HG03175 (cell line): ENCODE data around the gene KCND3.

Experiments
- ATAC-seq: cut with Tn5 transposase; IDR thresholded peaks from one replicate; pipeline ENCODE4 v1.9.1; 2021; ENCODE audit warnings: mild to moderate bottlenecking, moderate library complexity; ENCODE audit not compliant: unreplicated experiment

Gene KCND3

GRCh38 chr1:111784273-111784901 lies 205.1 kb downstream of the KCND3 start:
- no peak for ATAC-seq

- ATAC-seq = no peak
Observed at GRCh38 chr1:111779546-111779945, 209.9 kb downstream of the KCND3 start.

- ATAC-seq = no peak
Observed at GRCh38 chr1:111778541-111779051, 210.9 kb downstream of the KCND3 start.

- ATAC-seq = no peak
Observed at GRCh38 chr1:111778066-111778465, 211.4 kb downstream of the KCND3 start.

- no peak for ATAC-seq
Observed at GRCh38 chr1:111777301-111777700, 212.2 kb downstream of the KCND3 start.

GRCh38 chr1:111776861-111777260 lies 212.6 kb downstream of the KCND3 start:
- ATAC-seq = no peak

- no peak for ATAC-seq
Observed at GRCh38 chr1:111776391-111776790, 213.1 kb downstream of the KCND3 start.

- no peak for ATAC-seq
Observed at GRCh38 chr1:111775966-111776365, 213.5 kb downstream of the KCND3 start.

- no peak for ATAC-seq
Observed at GRCh38 chr1:111770916-111771315, 218.6 kb downstream of the KCND3 start.

GRCh38 chr1:111769517-111770146 lies 219.8 kb downstream of the KCND3 start:
- no peak for ATAC-seq

- ATAC-seq = no peak
Observed at GRCh38 chr1:111768625-111769024, 220.8 kb downstream of the KCND3 start.

GRCh38 chr1:111768023-111768422 lies 221.4 kb downstream of the KCND3 start:
- no peak for ATAC-seq

- no peak for ATAC-seq
Observed at GRCh38 chr1:111762332-111762731, 227.1 kb downstream of the KCND3 start.

GRCh38 chr1:111761717-111762116 lies 227.8 kb downstream of the KCND3 start:
- ATAC-seq = no peak

- ATAC-seq = no peak
Observed at GRCh38 chr1:111758373-111758772, 231.1 kb downstream of the KCND3 start.

- peak; percentile 20 for ATAC-seq
Observed at GRCh38 chr1:111756124-111756513, 233.3 kb downstream of the KCND3 start.

GRCh38 chr1:111755331-111756123 lies 233.9 kb downstream of the KCND3 start, which contains the start of gene DDX20:
Gene DDX20, plus strand, starts transcription at chr1:111755901. Its CDS starts 24 bp downstream, at chr1:111755925.
- ATAC-seq = peak; percentile 92

- ATAC-seq = peak; percentile 0
Observed at GRCh38 chr1:111754984-111755330, 234.5 kb downstream of the KCND3 start.

- no peak for ATAC-seq
Observed at GRCh38 chr1:111751906-111752575, 237.4 kb downstream of the KCND3 start.

GRCh38 chr1:111750856-111751255 lies 238.6 kb downstream of the KCND3 start:
- no peak for ATAC-seq

- ATAC-seq = no peak
Observed at GRCh38 chr1:111749628-111750027, 239.8 kb downstream of the KCND3 start.
